Stimulated activated CD4-positive, alpha-beta T cell treated with anti-CD3 and anti-CD28 coated beads, Interleukin-1b, Interleukin-23, amount 100 ng/mL, for 1 hour (primary cell): ENCODE measurements around the gene LGALS12.

Experiments used
- DNase-seq, 2 donors: peaks; one replicate each; pipeline ENCODE4 v3.0.0-alpha.2; 2020; ENCODE audit warnings: low read depth in 2 of 2

LGALS12 gene

GRCh38 chr11:63505857-63506528, at the start of gene LGALS12:
LGALS12 (plus strand) TSS chr11:63506084; CDS start chr11:63506459, 375 bp downstream.
- DNase-seq, result no peak

GRCh38 chr11:63459586-63459985, 46.3 kb upstream of the LGALS12 start:
- no peak for DNase-seq

GRCh38 chr11:63462137-63462536, 43.7 kb upstream of the LGALS12 start:
- DNase-seq, result no peak

GRCh38 chr11:63470311-63470710, 35.6 kb upstream of the LGALS12 start:
- no peak for DNase-seq

GRCh38 chr11:63472372-63472771, 33.5 kb upstream of the LGALS12 start:
- DNase-seq, result no peak

- DNase-seq, result no peak
Observed at GRCh38 chr11:63476618-63477017, 29.3 kb upstream of the LGALS12 start.

GRCh38 chr11:63478896-63479295, 27.0 kb upstream of the LGALS12 start:
- DNase-seq, result peak in 1 of 2 donors; percentile 19

GRCh38 chr11:63480039-63480438, 25.8 kb upstream of the LGALS12 start:
- no peak for DNase-seq

GRCh38 chr11:63485777-63486176, 20.1 kb upstream of the LGALS12 start:
- DNase-seq, result no peak

GRCh38 chr11:63488789-63489188, 17.1 kb upstream of the LGALS12 start:
- no peak for DNase-seq

- no peak for DNase-seq
Observed at GRCh38 chr11:63489879-63490278, 16.0 kb upstream of the LGALS12 start.

GRCh38 chr11:63490551-63491239, 15.2 kb upstream of the LGALS12 start, which contains the start of gene PLAAT5:
PLAAT5 (minus strand) TSS chr11:63491167; CDS start chr11:63491034, 133 bp downstream.
- DNase-seq, result no peak

GRCh38 chr11:63491240-63491587, 14.7 kb upstream of the LGALS12 start:
- DNase-seq, result no peak

- no peak for DNase-seq
Observed at GRCh38 chr11:63491636-63492372, 14.1 kb upstream of the LGALS12 start.

GRCh38 chr11:63492441-63492840, 13.4 kb upstream of the LGALS12 start:
- no peak for DNase-seq

- DNase-seq, result no peak
Observed at GRCh38 chr11:63493127-63493526, 12.8 kb upstream of the LGALS12 start.

GRCh38 chr11:63494975-63495374, 10.9 kb upstream of the LGALS12 start:
- no peak for DNase-seq

- no peak for DNase-seq
Observed at GRCh38 chr11:63499874-63500273, 6.0 kb upstream of the LGALS12 start.

GRCh38 chr11:63501236-63501635, 4.6 kb upstream of the LGALS12 start:
- no peak for DNase-seq

GRCh38 chr11:63502252-63502820, 3.5 kb upstream of the LGALS12 start:
- DNase-seq, result no peak

GRCh38 chr11:63503492-63503891, 2.4 kb upstream of the LGALS12 start:
- no peak for DNase-seq

GRCh38 chr11:63504054-63504453, 1.8 kb upstream of the LGALS12 start:
- DNase-seq, result no peak
